Activated T-helper 17 cell treated with anti-CD3 and anti-CD28 coated beads, Interleukin-2, amount 50 U/mL, for 72 hours (primary cell): ENCODE measurements around the gene EYA3. TPM values are rescaled to one million over a fixed set of nuclear protein-coding genes. Genes with fewer than 3 reads are reported as not detected.

Experiments
- ATAC-seq: fragments of 150-1000 bp; cut with Tn5 transposase; replicated peaks from 2 replicates; pipeline ENCODE4 v1.10.0; 2021; ENCODE audit warnings: mild to moderate bottlenecking, moderate library complexity
- H3K27ac Mint-ChIP-seq: one replicate; pipeline ENCODE4 v1.8.0; 2022; ENCODE audit warnings: mixed read lengths
- H3K27me3 Mint-ChIP-seq: one replicate; pipeline ENCODE4 v1.8.0; 2022; ENCODE audit warnings: mixed read lengths
- H3K36me3 Mint-ChIP-seq: one replicate; pipeline ENCODE4 v1.8.0; 2022; ENCODE audit warnings: low read depth, mild to moderate bottlenecking, mixed read lengths
- H3K4me1 Mint-ChIP-seq: one replicate; pipeline ENCODE4 v1.8.0; 2022; ENCODE audit warnings: mixed read lengths
- H3K4me3 Mint-ChIP-seq: one replicate; pipeline ENCODE4 v1.8.0; 2022; ENCODE audit warnings: mild to moderate bottlenecking, mixed read lengths
- H3K9me3 Mint-ChIP-seq: one replicate; pipeline ENCODE4 v1.8.0; 2022; ENCODE audit warnings: mixed read lengths
- total RNA-seq, 2 donors: library from RNA; stranded (reverse); gene quantifications; one replicate each; pipeline ENCODE4 v1.2.3, GENCODE V29; 2022

The EYA3 gene
- total RNA-seq, 2 donors from 2014 or later = 33.7 to 40.8 TPM

DNA sequence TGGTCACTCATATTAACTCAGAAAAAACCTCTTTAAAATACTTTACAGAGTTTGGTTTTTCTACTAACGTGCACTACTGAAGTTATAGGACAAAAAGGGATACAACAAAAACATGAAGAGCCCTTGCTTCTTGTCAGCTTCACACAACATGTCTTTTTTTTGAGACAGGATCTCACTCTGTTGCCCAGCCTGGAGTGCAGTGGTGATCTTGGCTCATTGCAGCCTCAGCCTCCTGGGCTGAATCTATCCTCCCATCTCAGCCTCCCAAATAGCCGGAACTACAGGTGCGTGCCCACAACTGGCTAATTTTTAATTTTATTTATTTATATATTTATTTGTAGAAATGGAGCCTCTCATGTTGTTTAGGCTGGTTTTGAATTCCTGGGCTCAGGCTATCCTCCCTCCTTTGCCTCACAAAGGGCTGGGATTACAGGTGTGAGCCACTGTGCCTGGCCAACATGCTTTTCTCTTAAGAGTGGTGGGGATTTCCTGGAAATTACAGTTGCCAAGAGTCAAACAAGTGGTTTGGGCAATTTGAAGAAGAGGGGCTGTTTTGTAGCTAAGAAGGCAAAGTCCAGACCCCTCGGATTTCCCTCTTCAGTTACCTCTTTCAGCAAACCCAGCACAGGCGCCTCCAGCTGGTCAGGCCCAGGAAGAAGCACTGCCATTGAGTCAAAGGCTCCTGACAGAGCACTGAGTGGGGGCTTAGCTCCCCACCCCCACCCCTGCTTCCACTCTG is 160.0 kb downstream of the EYA3 start:
- H3K36me3 Mint-ChIP-seq = no peaks in the 10 kb centered on the region
- no peak overlapping the region for H3K4me3 Mint-ChIP-seq
- no peak overlapping the region for H3K27ac Mint-ChIP-seq
- H3K27me3 Mint-ChIP-seq = peaks cover 5% of the 10 kb centered on the region
- ATAC-seq = no peak
- peaks cover 4% of the 10 kb centered on the region for H3K4me1 Mint-ChIP-seq
- no peaks in the 10 kb centered on the region for H3K9me3 Mint-ChIP-seq

DNA sequence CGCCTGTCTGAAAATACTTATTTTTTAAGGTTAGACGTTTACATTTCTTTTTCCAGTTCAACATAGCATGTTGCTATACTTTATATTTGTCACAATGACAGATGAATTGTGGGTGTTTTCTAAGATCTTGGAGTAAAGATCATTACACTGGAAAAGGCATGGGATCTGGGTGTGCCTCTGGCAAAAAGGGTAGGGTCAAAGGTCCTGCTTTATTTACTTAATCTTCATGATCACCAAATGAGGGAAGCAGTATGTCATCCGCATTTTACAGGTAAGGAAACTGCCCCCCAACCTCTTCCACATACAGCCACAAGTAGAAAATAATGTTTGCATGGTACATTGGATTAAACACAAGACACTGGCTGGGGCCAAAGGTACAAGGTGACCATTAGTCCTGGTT is 166.1 kb downstream of the EYA3 start:
- no peaks in the 10 kb centered on the region for H3K9me3 Mint-ChIP-seq
- H3K36me3 Mint-ChIP-seq = no peaks in the 10 kb centered on the region
- H3K27me3 Mint-ChIP-seq = no peaks in the 10 kb centered on the region
- H3K4me1 Mint-ChIP-seq = no peaks in the 10 kb centered on the region
- H3K4me3 Mint-ChIP-seq = no peak overlapping the region
- ATAC-seq = no peak
- no peak overlapping the region for H3K27ac Mint-ChIP-seq

Other genes starting within 250 kb of the EYA3 start
- gene THEMIS2, start 216.1 kb downstream of the EYA3 start, total RNA-seq = 10 to 100 TPM; 32.0 to 62.8 TPM
- gene RPA2, start 174.0 kb downstream of the EYA3 start, total RNA-seq = 10 to 100 TPM; 88.9 to 98.6 TPM
- under 1 TPM; 0.28 to 0.45 TPM for gene SMPDL3B, start 153.6 kb downstream of the EYA3 start, total RNA-seq
- 10 to 100 TPM in 1 of 2 donors, 1 to 10 TPM in 1; 8.4 to 12.2 TPM for gene XKR8, start 128.6 kb downstream of the EYA3 start, total RNA-seq
- under 1 TPM; 0.29 to 0.32 TPM for gene PTAFR, start 88.1 kb upstream of the EYA3 start, total RNA-seq
- gene DNAJC8, start 144.4 kb upstream of the EYA3 start, total RNA-seq = 100 to 1,000 TPM in 1 of 2 donors, 10 to 100 TPM in 1; 66.2 to 102 TPM
- 100 to 1,000 TPM; 121 to 143 TPM for gene ATP5IF1, start 147.5 kb upstream of the EYA3 start, total RNA-seq
- 10 to 100 TPM; 11.8 to 14.6 TPM for gene SESN2, start 170.9 kb upstream of the EYA3 start, total RNA-seq
- gene MED18, start 240.4 kb upstream of the EYA3 start, total RNA-seq = 10 to 100 TPM; 19.2 to 20.3 TPM